ENCODE measurements around the gene NABP2.

Gene NABP2

GRCh38 chr12:56243731-56244181, 19.6 kb downstream of the NABP2 start:
- Histone ChIP-seq H3K27ac (no peak overlapping the region), H3K4me3 (no peak overlapping the region)
- no peak for DNase-seq (ENCODE audit: low spot score)
- no peak for TF ChIP-seq CTCF (IDR thresholded peaks at IDR 0.05)

GRCh38 chr12:56244494-56244893, 20.4 kb downstream of the NABP2 start:
- H3K27ac ChIP-seq, result no peak overlapping the region
- TF ChIP-seq CTCF (IDR thresholded peaks at IDR 0.05), result no peak
- no peak for DNase-seq (ENCODE audit: low spot score)
- H3K4me3 ChIP-seq, result no peak overlapping the region

- no peak overlapping the region for H3K4me3 ChIP-seq
- DNase-seq (ENCODE audit: low spot score), result no peak
- TF ChIP-seq CTCF (IDR thresholded peaks at IDR 0.05), result no peak
- H3K27ac ChIP-seq, result no peak overlapping the region
Measured at GRCh38 chr12:56247923-56248322, 23.8 kb downstream of the NABP2 start.

GRCh38 chr12:56248711-56249110, 24.6 kb downstream of the NABP2 start:
- DNase-seq (ENCODE audit: low spot score), result no peak
- TF ChIP-seq CTCF (IDR thresholded peaks at IDR 0.05), result no peak
- no peak overlapping the region for H3K4me3 ChIP-seq
- no peak overlapping the region for H3K27ac ChIP-seq

GRCh38 chr12:56252649-56253048, 28.5 kb downstream of the NABP2 start:
- H3K27ac ChIP-seq, result no peak overlapping the region
- TF ChIP-seq CTCF (IDR thresholded peaks at IDR 0.05), result no peak

GRCh38 chr12:56253091-56253490, 28.9 kb downstream of the NABP2 start:
- DNase-seq (ENCODE audit: low spot score), result no peak
- Histone ChIP-seq H3K4me3 (no peak overlapping the region), H3K27ac (no peak overlapping the region)
- TF ChIP-seq CTCF (IDR thresholded peaks at IDR 0.05), result no peak

More at GRCh38 chr12:56252649-56253048, 28.5 kb downstream of the NABP2 start:
- no peak for DNase-seq (ENCODE audit: low spot score)
- no peak overlapping the region for H3K4me3 ChIP-seq

GRCh38 chr12:56255671-56256070, 31.5 kb downstream of the NABP2 start:
- Histone ChIP-seq H3K27ac (no peak overlapping the region), H3K4me3 (no peak overlapping the region)
- DNase-seq (ENCODE audit: low spot score), result no peak

More at GRCh38 chr12:56255671-56256070, 31.5 kb downstream of the NABP2 start:
- no peak for TF ChIP-seq CTCF (IDR thresholded peaks at IDR 0.05)

All from coronary artery (tissue), 2 donors.